MM.1S (cell line): ENCODE measurements around the gene IL7R.

Experiments
- DNase-seq: peaks from one replicate; pipeline ENCODE4 v3.0.0-alpha.2; 2015
- H2AFZ ChIP-seq: fragments of 300-600 bp; sonication (generic); 2 replicates; pipeline ENCODE4 v1.6.0; 2016; ENCODE audit warnings: antibody characterized with exemption, low read length
- H3F3A ChIP-seq: fragments of 300-600 bp; sonication (generic); 2 replicates; pipeline ENCODE4 v1.6.1; 2016; ENCODE audit warnings: mild to moderate bottlenecking, antibody characterized with exemption, low read length, moderate library complexity, mixed read lengths; ENCODE audit not compliant: insufficient read depth
- H3K27ac ChIP-seq: fragments of 300-600 bp; sonication (generic); 2 replicates; pipeline ENCODE4 v1.5.1; 2016; ENCODE audit warnings: mild to moderate bottlenecking, low read length
- H3K27me3 ChIP-seq: fragments of 300-600 bp; sonication (generic); replicated peaks from 2 replicates; pipeline ENCODE4 v1.6.0; 2016; ENCODE audit warnings: low read length; ENCODE audit not compliant: insufficient read depth
- H3K36me3 ChIP-seq: fragments of 300-600 bp; sonication (generic); replicated peaks from 2 replicates; pipeline ENCODE4 v1.6.1; 2016; ENCODE audit warnings: mild to moderate bottlenecking, low read length, mixed read lengths; ENCODE audit not compliant: insufficient read depth
- H3K4me1 ChIP-seq: fragments of 300-600 bp; sonication (generic); 2 replicates; pipeline ENCODE4 v1.6.1; 2016; ENCODE audit warnings: low read length, mixed read lengths
- H3K4me2 ChIP-seq: fragments of 300-600 bp; sonication (generic); 2 replicates; pipeline ENCODE4 v1.6.0; 2016; ENCODE audit warnings: low read depth, low read length
- H3K4me3 ChIP-seq: fragments of 300-600 bp; sonication (generic); 2 replicates; pipeline ENCODE4 v1.5.1; 2016; ENCODE audit warnings: low read length, mixed read lengths
- H3K79me2 ChIP-seq: fragments of 300-600 bp; sonication (generic); 2 replicates; pipeline ENCODE4 v1.6.1; 2016; ENCODE audit warnings: mixed run types, low read length, mixed read lengths
- H3K9ac ChIP-seq: fragments of 300-600 bp; sonication (generic); 2 replicates; pipeline ENCODE4 v1.6.1; 2016; ENCODE audit warnings: low read length, mixed read lengths
- H3K9me2 ChIP-seq: fragments of 300-600 bp; sonication (generic); replicated peaks from 2 replicates; pipeline ENCODE4 v1.6.1; 2016; ENCODE audit warnings: mild to moderate bottlenecking, low read length, mixed read lengths; ENCODE audit not compliant: insufficient read depth
- H3K9me3 ChIP-seq: fragments of 300-600 bp; sonication (generic); replicated peaks from 2 replicates; pipeline ENCODE4 v1.6.1; 2016; ENCODE audit warnings: mild to moderate bottlenecking, low read length, mixed read lengths; ENCODE audit not compliant: insufficient read depth
- H4K20me1 ChIP-seq: fragments of 300-600 bp; sonication (generic); 2 replicates; pipeline ENCODE4 v1.6.1; 2016; ENCODE audit warnings: mild to moderate bottlenecking, low read length, moderate library complexity, mixed read lengths; ENCODE audit not compliant: insufficient read depth
- EZH2 ChIP-seq: fragments of 300-600 bp; sonication (generic); optimal IDR thresholded peaks from 2 replicates; pipeline ENCODE3; 2017; ENCODE audit warnings: low read depth, mild to moderate bottlenecking, antibody characterized with exemption, low read length, mixed read lengths
- EZH2phosphoT487 ChIP-seq: fragments of 300-600 bp; sonication (generic); IDR thresholded peaks from 2 replicates; pipeline ENCODE4 v1.6.1; 2018; ENCODE audit warnings: antibody characterized with exemption, low read length
- TF ChIP-seq, protein P1 (sequence below): fragments of 300-600 bp; sonication (generic); IDR thresholded peaks from 2 replicates; pipeline ENCODE4 v1.5.1; 2016; ENCODE audit warnings: antibody characterized with exemption, low read length, mixed read lengths

Gene IL7R

DNA sequence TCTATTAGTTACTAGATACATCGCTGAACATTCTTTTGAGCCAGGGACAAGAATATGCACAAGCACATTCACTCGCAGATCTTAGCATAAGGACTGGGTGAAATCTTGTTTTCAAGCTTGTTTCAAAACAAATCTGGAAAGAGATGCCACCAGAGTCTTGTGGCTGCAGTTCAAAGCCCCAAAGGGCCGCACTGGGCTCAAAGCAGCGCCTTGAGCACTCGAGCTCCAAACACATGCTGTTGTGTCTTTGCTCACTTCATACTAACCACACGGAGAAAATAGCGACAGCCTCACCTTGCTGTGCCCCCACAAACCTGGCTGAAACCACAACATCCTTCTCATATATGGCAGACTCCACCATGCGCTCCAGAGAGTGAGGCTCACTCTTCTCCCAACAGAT is 34.2 kb upstream of the IL7R start:
- Histone ChIP-seq H4K20me1 (no peaks in the 10 kb centered on the region), H3K79me2 (no peaks in the 10 kb centered on the region), H2AFZ (no peak overlapping the region), H3K4me2 (no peak overlapping the region), H3K9me2 (no peaks in the 10 kb centered on the region), H3F3A (no peaks in the 10 kb centered on the region), H3K9me3 (no peaks in the 10 kb centered on the region), H3K4me1 (no peaks in the 10 kb centered on the region), H3K4me3 (no peak overlapping the region), H3K36me3 (no peaks in the 10 kb centered on the region), H3K27me3 (no peaks in the 10 kb centered on the region), H3K9ac (no peak overlapping the region), H3K27ac (no peak overlapping the region)
- DNase-seq: no peak
- TF ChIP-seq EZH2 (no peak), EZH2phosphoT487 (no peak)
- TF ChIP-seq, protein P1, sequence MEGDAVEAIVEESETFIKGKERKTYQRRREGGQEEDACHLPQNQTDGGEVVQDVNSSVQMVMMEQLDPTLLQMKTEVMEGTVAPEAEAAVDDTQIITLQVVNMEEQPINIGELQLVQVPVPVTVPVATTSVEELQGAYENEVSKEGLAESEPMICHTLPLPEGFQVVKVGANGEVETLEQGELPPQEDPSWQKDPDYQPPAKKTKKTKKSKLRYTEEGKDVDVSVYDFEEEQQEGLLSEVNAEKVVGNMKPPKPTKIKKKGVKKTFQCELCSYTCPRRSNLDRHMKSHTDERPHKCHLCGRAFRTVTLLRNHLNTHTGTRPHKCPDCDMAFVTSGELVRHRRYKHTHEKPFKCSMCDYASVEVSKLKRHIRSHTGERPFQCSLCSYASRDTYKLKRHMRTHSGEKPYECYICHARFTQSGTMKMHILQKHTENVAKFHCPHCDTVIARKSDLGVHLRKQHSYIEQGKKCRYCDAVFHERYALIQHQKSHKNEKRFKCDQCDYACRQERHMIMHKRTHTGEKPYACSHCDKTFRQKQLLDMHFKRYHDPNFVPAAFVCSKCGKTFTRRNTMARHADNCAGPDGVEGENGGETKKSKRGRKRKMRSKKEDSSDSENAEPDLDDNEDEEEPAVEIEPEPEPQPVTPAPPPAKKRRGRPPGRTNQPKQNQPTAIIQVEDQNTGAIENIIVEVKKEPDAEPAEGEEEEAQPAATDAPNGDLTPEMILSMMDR: no peak

DNA sequence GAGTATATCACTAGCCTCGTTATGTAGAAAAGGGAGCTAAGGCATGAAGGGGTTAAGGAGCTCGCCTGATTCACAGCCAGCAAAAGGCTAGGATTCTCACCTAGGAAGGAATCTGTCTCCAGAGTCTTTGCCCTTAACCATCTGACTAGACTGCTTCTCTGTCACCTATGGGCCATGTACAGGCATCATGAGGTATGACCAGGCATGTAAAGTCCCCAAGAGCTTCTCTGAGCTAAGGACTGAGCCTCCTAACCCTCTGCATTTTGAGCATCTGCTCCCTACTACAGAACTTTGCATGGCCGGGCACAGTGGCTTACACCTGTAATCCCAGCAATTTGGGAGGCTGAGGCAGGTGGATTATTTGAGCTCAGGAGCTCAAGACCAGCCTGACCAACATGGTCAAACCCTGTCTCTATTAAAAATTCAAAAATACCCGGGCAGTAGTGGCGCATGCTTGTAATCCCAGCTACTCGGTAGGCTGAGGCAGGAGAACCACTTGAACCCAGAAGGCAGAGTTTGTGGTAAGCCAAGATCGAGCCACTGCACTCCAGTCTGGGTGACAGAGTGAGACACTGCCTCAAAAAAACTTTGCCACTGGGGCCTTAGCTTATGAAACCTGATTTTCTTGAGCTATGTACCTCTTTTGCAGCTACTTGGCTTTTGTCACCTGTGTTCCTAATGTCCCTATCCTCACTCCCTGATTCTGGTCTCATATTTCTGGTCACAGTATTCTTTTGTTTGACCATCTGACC is 33.2 kb upstream of the IL7R start:
- Histone ChIP-seq H3F3A (no peaks in the 10 kb centered on the region), H4K20me1 (no peaks in the 10 kb centered on the region), H3K27me3 (no peaks in the 10 kb centered on the region), H2AFZ (no peak overlapping the region), H3K79me2 (no peaks in the 10 kb centered on the region), H3K36me3 (no peaks in the 10 kb centered on the region), H3K4me1 (no peaks in the 10 kb centered on the region), H3K27ac (no peak overlapping the region), H3K9me2 (no peaks in the 10 kb centered on the region), H3K9me3 (no peaks in the 10 kb centered on the region), H3K4me2 (no peak overlapping the region), H3K9ac (no peak overlapping the region), H3K4me3 (no peak overlapping the region)
- no peak for DNase-seq
- TF ChIP-seq EZH2 (no peak), EZH2phosphoT487 (no peak)
- TF ChIP-seq, protein P1: no peak

DNA sequence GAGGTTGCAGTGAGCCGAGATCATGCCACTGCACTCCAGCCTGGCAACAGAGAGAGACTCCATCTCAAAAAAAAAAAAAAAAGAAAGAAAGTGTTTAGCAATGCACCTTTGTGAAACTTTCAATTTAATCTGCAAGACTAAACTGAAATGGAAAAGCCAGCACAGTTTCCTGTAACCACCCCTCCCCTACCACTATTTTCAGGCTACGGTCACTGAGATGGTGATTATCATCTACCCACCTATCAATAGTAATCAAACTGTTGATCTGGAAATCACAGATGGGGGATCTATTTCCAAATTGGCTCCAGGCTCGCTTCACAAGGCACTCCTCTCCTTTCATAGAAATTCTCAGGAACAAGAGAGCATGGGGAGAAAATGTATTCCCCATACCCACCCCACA is 30.6 kb upstream of the IL7R start:
- no peak overlapping the region for H3K4me3 ChIP-seq
- H3K9me2 ChIP-seq: no peaks in the 10 kb centered on the region
- no peaks in the 10 kb centered on the region for H3K36me3 ChIP-seq
- no peaks in the 10 kb centered on the region for H3K4me1 ChIP-seq
- TF ChIP-seq EZH2 (no peak), EZH2phosphoT487 (no peak)
- TF ChIP-seq, protein P1: no peak
- no peak overlapping the region for H3K27ac ChIP-seq
- no peaks in the 10 kb centered on the region for H3F3A ChIP-seq
- no peak overlapping the region for H3K4me2 ChIP-seq
- H3K9me3 ChIP-seq: no peaks in the 10 kb centered on the region
- H3K9ac ChIP-seq: no peak overlapping the region
- no peaks in the 10 kb centered on the region for H4K20me1 ChIP-seq
- DNase-seq: no peak
- H3K79me2 ChIP-seq: no peaks in the 10 kb centered on the region
- H3K27me3 ChIP-seq: no peaks in the 10 kb centered on the region
- H2AFZ ChIP-seq: no peak overlapping the region
